ENCODE results near the gene GATAD2A. TPM values are rescaled to one million over a fixed set of nuclear protein-coding genes. Genes with fewer than 3 reads are reported as not detected.

Gene GATAD2A
- total and polyA plus RNA-seq, 2 of the 13 experiments (the other 11 are each of a cell fraction or from before 2014, with no cell fraction given), result 16.8 to 28.6 TPM

DNA sequence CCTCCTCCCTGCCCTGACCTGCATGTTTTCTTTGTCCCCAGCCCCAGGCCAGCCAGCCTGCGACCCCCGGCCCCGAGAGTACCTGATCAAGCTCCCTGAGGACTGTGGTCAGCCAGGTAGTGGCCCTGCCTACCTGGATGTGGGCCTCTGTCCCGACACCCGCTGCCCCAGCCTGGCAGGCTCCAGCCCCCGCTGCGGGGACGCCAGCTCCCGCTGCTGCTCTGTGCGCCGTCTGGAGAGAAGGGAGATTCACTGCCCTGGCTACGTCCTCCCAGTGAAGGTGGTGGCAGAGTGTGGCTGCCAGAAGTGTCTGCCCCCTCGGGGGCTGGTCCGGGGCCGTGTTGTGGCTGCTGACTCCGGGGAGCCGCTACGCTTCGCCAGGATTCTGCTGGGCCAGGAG is 138.2 kb downstream of the GATAD2A start:
- peaks cover 4 to 32% of the 10 kb centered on the region in 2 experiments; a peak in 4 of 5 replicates for H3K27me3 ChIP-seq (ENCODE audit: control insufficient read depth in 1 of 2, insufficient read depth in 2 of 2, low read length in 2 of 2)
- no TSS peak for BruUV-seq (replicated peaks)
- no peak overlapping the region for H3K27ac ChIP-seq (ENCODE audit: extremely low read length, insufficient read depth, low read length)
- intact Hi-C loops (cut with micrococcal nuclease; ENCODE audit: unreplicated experiment) (no loop called here), in situ Hi-C loops (cut with HindIII; ENCODE audit: extremely low pct_ligation_motif_present, low pct_unique_long_range_greater_than_20kb) (loop anchor here (25.0 kb wide), 1 partner anchor 419 kb away; no protein-coding TSS in a partner anchor)
- ChIA-PET POLR2A (no interaction called here), CTCF (ENCODE audit: low intra/inter-chr PET ratio, low total read pairs) (no interaction called here)
- H2AFZ ChIP-seq (ENCODE audit: low read length), result no peak overlapping the region
- no peak overlapping the region for H3K4me2 ChIP-seq (ENCODE audit: low read depth, low read length)
- H3K4me3 ChIP-seq (replicated peaks in 1 of 3; ENCODE audit: insufficient read depth in 1 of 3, low read depth in 2 of 3, low read length in 3 of 3), result no peak overlapping the region
- WGBS (ENCODE audit: low lambda C conversion rate), result 20% methylated on average over 4 of the region's 19 CpGs
- ATAC-seq (no peak), FAIRE-seq (no peak), DNase-seq (ENCODE audit: low spot score) (no peak)
- no peaks in the 10 kb centered on the region for H4K20me1 ChIP-seq (ENCODE audit: insufficient read depth, low read length)
- 0 out of 2 replicates have a peak, but pooled peaks cover 4% of the 10 kb centered on the region for H3K4me1 ChIP-seq (ENCODE audit: insufficient read depth, low read length)
- no peaks in the 10 kb centered on the region for H3K79me2 ChIP-seq (ENCODE audit: insufficient read depth, low read length)
- no peaks in the 10 kb centered on the region for H3K9me3 ChIP-seq (ENCODE audit: low read length)
- no peak overlapping the region for H3K9ac ChIP-seq (ENCODE audit: insufficient read depth, low read depth, low read length)
- no peaks in the 10 kb centered on the region for H3K36me3 ChIP-seq (replicated peaks in 1 of 2; ENCODE audit: control insufficient read depth in 1 of 2, insufficient read depth in 2 of 2, low read length in 2 of 2)
- TF ChIP-seq ZNF234 (CRISPR knock-in tag; conservative IDR thresholded peaks at IDR 0.05), result no peak
- TF ChIP-seq NFE2L2 (IDR thresholded peaks at IDR 0.05; ENCODE audit: low read length), result no peak
- TF ChIP-seq DNMT1 (CRISPR knock-in tag; IDR thresholded peaks at IDR 0.05), result no peak
- TF ChIP-seq HDAC6 (IDR thresholded peaks at IDR 0.05; ENCODE audit: low read depth, low read length), result no peak
- no peak for TF ChIP-seq KLF16 (CRISPR knock-in tag; IDR thresholded peaks at IDR 0.05)
- TF ChIP-seq, protein P1, sequence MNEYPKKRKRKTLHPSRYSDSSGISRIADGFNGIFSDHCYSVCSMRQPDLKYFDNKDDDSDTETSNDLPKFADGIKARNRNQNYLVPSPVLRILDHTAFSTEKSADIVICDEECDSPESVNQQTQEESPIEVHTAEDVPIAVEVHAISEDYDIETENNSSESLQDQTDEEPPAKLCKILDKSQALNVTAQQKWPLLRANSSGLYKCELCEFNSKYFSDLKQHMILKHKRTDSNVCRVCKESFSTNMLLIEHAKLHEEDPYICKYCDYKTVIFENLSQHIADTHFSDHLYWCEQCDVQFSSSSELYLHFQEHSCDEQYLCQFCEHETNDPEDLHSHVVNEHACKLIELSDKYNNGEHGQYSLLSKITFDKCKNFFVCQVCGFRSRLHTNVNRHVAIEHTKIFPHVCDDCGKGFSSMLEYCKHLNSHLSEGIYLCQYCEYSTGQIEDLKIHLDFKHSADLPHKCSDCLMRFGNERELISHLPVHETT (CRISPR knock-in tag; conservative IDR thresholded peaks at IDR 0.05), result no peak
- no peak for TF ChIP-seq ARNTL (CRISPR knock-in tag; IDR thresholded peaks at IDR 0.05)
- TF ChIP-seq, protein P2, sequence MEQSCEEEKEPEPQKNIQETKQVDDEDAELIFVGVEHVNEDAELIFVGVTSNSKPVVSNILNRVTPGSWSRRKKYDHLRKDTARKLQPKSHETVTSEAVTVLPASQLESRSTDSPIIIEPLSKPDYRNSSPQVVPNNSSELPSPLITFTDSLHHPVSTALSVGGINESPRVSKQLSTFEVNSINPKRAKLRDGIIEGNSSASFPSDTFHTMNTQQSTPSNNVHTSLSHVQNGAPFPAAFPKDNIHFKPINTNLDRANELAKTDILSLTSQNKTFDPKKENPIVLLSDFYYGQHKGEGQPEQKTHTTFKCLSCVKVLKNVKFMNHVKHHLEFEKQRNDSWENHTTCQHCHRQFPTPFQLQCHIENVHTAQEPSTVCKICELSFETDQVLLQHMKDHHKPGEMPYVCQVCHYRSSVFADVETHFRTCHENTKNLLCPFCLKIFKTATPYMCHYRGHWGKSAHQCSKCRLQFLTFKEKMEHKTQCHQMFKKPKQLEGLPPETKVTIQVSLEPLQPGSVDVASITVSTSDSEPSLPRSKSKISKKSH (CRISPR knock-in tag; IDR thresholded peaks at IDR 0.05; ENCODE audit: borderline replicate concordance), result no peak
- TF ChIP-seq ZNF124 (CRISPR knock-in tag; IDR thresholded peaks at IDR 0.05), result no peak
- TF ChIP-seq SRSF1 (optimal IDR thresholded peaks at IDR 0.05; ENCODE audit: low read depth, low read length), result no peak
- TF ChIP-seq KLF15 (CRISPR knock-in tag; IDR thresholded peaks at IDR 0.05; ENCODE audit: borderline replicate concordance), result no peak
- no peak for TF ChIP-seq NFYB (CRISPR knock-in tag; IDR thresholded peaks at IDR 0.05)
- TF ChIP-seq HHEX (CRISPR knock-in tag; IDR thresholded peaks at IDR 0.05), result no peak
- no peak for TF ChIP-seq ZMAT3 (CRISPR knock-in tag; conservative IDR thresholded peaks at IDR 0.05)
- TF ChIP-seq RNF2 (conservative IDR thresholded peaks at IDR 0.05; ENCODE audit: low read depth), result no peak
- TF ChIP-seq ZNF431 (CRISPR knock-in tag; IDR thresholded peaks at IDR 0.05; ENCODE audit: borderline replicate concordance, low read depth), result no peak
- no peak for TF ChIP-seq ZBTB20 (CRISPR knock-in tag; IDR thresholded peaks at IDR 0.05; ENCODE audit: borderline replicate concordance, low read depth)
- TF ChIP-seq, protein P3, sequence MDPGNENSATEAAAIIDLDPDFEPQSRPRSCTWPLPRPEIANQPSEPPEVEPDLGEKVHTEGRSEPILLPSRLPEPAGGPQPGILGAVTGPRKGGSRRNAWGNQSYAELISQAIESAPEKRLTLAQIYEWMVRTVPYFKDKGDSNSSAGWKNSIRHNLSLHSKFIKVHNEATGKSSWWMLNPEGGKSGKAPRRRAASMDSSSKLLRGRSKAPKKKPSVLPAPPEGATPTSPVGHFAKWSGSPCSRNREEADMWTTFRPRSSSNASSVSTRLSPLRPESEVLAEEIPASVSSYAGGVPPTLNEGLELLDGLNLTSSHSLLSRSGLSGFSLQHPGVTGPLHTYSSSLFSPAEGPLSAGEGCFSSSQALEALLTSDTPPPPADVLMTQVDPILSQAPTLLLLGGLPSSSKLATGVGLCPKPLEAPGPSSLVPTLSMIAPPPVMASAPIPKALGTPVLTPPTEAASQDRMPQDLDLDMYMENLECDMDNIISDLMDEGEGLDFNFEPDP (CRISPR knock-in tag; conservative IDR thresholded peaks at IDR 0.05), result no peak
- no peak for TF ChIP-seq ZC3H13 (CRISPR knock-in tag; IDR thresholded peaks at IDR 0.05)
